Left cardiac atrium (tissue), 4 donors: ENCODE results near the gene DPPA5. TPM values are rescaled to one million over a fixed set of nuclear protein-coding genes. Genes with fewer than 3 reads are reported as not detected.
"Not testable (repeated sequence)": the region's sequence is repeated elsewhere in the genome, so short reads cannot be mapped to it uniquely, and the experiment has no call there.

Experiments used
- ATAC-seq, 2 donors: fragments of 200-7000 bp; cut with Tn5 transposase; one replicate each; pipeline ENCODE4 v1.9.1; 2020; ENCODE audit warnings: mild to moderate bottlenecking in 2 of 2, moderate library complexity in 2 of 2
- DNase-seq: peaks from one replicate; pipeline ENCODE4 v3.0.0-alpha.2; 2020
- intact Hi-C, 2 donors: fragments of 100-400 bp; cut with DNase I; formaldehyde crosslinking; loops; one replicate each; pipeline versions ENCODE4 v1.14.1 to v1.15.1; 2022 to 2023
- long read RNA-seq: library from polyadenylated mRNA; unstranded; transcript quantifications from one replicate; pipeline ENCODE4 v2.0.0, GENCODE V29; 2021
- total RNA-seq, 2 donors: library from RNA; stranded (reverse); fragmentation: NEBNext Ultra II Directional; extraction: Animal tissue kit (Norgen Biotek cat#: 25700); gene quantifications; one replicate each; pipeline ENCODE4 v1.2.1, GENCODE V29; 2021
- donor health status: DM: no; HTN: yes; CAD: no.
- donor health status: DM: no; HTN: yes; CAD: no; lungs with severe emphysema.
- donor health status: DM: yes; HTN: yes; CAD: no.
- donor health status: Dilated cardiomyopathy.

Gene DPPA5
- not detected for total RNA-seq
- long read RNA-seq = 0 reads

DNA sequence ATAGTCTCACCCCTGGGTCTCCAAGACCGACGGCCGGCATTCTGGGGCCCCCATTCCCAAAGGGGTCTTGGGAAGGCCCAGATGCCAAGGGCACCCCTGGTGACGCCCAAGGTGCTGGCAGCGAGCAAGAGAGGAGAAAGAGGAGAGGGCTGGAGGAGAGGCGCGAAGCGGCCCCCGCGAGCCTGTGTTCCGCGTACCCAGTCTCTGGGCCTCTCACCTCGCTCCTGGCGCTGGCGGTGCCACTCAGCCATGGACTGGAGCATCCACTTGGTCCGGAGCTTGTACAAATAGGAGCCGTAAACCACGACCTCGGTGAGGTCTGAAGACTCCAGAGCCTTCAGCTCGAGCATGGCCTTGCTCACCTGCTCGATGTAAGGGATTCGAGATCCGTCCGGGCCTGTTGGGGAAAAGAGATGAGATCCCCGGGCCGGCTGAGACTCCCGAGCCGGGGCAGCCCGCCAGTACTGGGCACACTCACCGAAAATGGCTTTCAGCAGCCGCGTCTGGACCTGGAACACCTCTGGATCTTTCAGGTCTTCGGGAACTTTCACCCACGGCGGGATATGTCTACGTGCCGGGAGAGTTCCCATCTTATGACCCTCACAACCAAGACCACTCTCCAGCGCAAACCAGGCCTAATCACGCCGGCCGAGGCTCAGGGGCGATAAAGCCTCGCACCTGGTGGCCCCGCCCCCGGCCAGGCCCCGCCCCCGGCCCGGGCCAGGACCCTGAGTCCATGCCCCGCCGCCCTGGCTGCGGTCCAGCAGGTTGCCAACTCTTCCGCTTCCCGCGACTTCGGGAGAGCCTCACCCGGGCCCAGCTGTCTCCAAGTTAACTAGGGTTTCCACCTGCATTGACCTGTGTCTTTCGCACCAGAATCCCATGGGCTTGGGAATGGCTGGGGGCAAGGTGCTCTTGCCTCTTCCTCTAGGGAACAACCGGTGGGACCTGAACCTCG lies at the start of gene DPPA5:
Gene DPPA5 (minus strand): TSS at position 641 of the 958 bp plus-strand sequence. CDS start 51 bp downstream, at position 590.
- intact Hi-C loops = no loop called here
- ATAC-seq (no peak), DNase-seq (no peak)

DNA sequence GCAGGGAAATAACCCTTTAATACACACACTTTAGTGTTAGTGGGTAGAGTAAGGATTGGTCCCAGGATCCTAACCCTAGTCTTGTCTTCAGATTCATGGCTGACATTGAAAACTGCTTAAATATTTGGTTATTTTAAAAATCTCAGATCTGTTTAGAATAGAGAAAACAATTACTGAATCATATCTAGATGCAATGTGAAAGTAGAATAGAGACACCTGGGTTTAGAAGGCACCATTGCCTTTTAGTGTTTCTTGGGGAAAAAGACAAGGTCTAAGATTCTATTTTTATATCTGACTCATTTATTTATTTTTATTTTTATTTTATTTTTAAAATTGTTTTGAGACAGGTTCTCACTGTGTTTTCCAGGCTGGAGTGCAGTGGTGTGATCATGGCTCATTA lies 46.6 kb upstream of the DPPA5 start:
- DNase-seq = no peak
- ATAC-seq = no peak
- intact Hi-C loops = no loop called here

DNA sequence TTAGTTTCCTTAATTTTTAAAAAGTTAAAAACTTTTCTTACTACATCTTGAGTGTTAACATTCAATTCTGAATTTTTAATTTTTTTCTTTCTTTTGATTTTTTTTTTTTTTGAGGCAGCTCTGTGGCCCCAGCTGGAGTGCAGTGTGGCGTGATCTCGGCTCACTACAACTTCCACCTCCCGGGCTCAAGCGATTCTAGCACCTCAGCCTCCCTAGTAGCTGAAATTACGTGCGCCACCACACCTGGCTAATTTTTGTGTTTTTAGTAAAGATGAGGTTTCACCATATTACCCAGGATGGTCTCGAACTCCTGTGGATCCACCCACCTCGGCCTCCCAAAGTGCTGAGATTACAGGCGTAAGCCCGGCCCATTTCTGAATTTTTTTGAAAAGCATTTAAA lies 41.8 kb upstream of the DPPA5 start:
- no peak for DNase-seq
- intact Hi-C loops = no loop called here
- ATAC-seq = no peak

GRCh38 chr6:73394577-73395354 lies 40.7 kb upstream of the DPPA5 start, which contains the start of gene DDX43:
TSS of gene DDX43 (plus strand) at chr6:73394828. CDS start at chr6:73394906, 78 bp downstream.
- DNase-seq = peak; percentile 63
- intact Hi-C loops = no loop called here
- peak; percentile 59 to 94 for ATAC-seq

GRCh38 chr6:73393278-73393677 lies 39.2 kb upstream of the DPPA5 start:
- DNase-seq (no peak), ATAC-seq (no peak)
- intact Hi-C loops = no loop called here

- intact Hi-C loops, ATAC-seq, DNase-seq: not testable (repeated sequence)
Observed at GRCh38 chr6:73392188-73392587, 38.1 kb upstream of the DPPA5 start.

DNA sequence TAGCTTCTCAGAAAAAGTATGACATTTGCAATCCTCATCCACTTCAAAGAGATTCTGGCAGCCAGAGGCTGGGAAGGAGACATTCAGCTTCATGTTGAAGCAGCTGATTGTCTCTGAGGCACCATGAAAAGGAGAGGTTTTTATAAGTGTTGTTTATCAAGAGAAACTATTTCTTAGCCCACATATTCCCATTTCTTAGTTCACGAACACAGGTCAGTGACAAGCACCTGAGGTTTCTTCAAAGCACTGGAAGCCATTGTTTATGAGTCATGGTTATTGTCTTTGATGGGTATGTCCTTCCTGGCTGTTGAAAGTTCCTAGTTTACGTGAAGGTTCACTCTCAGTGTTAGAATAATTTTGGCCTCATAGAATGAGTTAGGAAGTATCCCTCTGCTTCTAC lies 37.6 kb upstream of the DPPA5 start:
- ATAC-seq (no peak), DNase-seq (no peak)
- intact Hi-C loops = no loop called here

- intact Hi-C loops = no loop called here
- ATAC-seq (no peak), DNase-seq (no peak)
Observed at GRCh38 chr6:73389854-73390253, 35.8 kb upstream of the DPPA5 start.

DNA sequence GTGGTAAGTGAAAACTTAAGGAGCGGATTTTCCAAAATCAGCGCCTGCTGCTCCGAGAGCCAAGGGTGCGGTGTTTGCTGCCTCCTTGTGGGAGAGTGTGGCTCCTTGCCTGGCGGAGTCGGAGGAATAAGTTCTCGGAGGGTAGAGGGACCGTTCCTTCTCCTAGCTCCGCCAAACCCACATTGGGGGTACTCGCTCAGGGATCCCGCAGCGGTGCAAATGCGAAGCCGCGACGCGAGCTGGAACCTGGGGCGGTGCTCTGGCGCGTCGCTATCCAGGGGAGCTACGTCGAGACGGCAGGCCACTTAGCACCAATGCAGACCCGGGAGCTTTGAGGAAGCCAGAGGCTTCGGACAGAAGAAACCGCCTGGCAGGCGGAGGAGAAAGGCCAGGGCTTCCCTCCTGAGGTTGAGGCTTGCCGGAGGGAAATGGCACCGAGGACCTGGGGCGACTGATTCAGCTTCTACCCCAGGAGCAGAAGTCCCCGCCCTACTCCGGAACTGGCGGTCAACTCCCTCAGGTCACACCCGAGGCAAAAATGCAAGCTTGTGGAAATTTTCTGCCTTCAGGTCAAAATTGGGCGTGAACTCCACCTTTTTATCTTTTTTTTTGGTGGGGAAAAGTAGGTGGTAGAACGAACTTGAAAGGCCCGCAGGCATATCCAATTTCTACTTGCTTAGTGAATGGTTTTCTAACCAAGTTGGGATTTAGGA lies 34.9 kb upstream of the DPPA5 start:
- peak; percentile 64 for DNase-seq
- intact Hi-C loops = no loop called here
- peak; percentile 84 to 91 for ATAC-seq

DNA sequence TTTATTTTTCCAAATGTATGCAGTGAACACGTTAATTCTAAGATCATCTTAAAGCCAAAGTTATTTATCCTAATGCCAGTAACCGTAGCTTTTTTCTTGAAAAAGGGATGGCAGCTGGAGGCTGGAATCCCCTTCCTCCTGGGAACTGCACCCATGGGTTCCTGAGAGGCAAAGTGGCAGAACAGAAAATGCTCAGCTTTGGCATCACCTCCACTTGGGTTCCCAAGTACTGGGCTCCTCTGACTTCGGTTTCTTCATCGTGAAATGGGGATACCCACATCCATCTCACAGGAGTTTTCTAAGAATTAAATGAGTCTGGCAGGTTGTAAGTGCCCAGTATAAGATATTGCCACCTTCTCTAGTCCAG lies 34.3 kb upstream of the DPPA5 start:
- intact Hi-C loops = no loop called here
- ATAC-seq (peak in 1 of 2 donors; percentile 25), DNase-seq (no peak)

DNA sequence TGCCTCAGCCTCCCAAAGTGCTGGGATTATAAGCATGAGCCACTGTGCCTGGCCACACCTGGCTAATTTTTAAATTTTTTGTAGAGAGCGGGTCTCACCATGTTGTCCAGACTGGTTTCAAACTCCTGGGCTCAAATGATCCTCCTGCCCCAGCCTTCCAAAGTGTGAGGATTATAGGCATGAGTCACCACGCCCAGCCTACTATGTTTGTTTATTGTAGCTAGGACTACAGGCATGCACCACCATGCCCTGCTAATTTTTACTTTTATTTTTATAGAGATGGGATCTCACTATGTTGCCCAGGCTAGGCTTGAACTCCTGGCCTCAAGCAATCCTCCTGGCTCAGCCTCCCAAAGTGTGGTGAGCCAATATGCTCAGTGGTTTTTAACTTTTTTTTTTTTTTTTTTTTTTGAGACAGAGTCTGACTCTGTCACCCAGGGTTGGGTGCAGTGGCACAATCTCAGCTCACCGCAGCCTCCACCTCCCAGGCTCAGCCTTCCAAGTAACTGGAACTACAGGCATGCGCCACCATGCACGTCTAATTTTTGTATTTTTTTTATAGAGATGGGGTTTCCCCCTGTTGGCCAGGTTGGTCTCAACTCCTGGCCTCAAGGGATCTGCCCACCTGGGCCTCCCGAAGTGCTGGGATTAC lies 28.5 kb upstream of the DPPA5 start:
- intact Hi-C loops = no loop called here
- ATAC-seq = no peak
- no peak for DNase-seq

DNA sequence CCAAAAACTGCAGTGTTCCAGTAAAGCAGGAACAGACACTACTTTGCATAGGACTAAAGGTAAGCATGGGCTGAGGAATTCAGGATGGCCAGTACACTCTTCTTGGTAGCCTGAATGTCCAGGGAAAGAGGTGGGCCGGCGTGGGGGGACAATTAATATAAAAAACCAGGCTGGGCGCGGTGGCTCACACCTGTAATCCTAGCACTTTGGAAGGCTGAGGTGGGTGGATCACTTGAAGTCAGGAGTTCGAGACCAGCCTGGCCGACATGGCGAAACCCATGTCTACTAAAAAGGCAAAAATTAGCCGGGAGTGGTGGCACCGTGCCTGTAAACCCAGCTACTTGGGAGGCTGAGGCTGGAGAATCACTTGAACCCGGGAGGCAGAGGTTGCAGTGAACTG lies 27.5 kb upstream of the DPPA5 start:
- ATAC-seq, intact Hi-C loops: not testable (repeated sequence)

GRCh38 chr6:73377225-73377624 lies 23.1 kb upstream of the DPPA5 start:
- DNase-seq (no peak), ATAC-seq (no peak)
- intact Hi-C loops = no loop called here

More for the DNA sequence above, 27.5 kb upstream of the DPPA5 start:
- DNase-seq = not testable (repeated sequence)

- no peak for ATAC-seq
- intact Hi-C loops = no loop called here
- no peak for DNase-seq
Observed at GRCh38 chr6:73375216-73375615, 21.1 kb upstream of the DPPA5 start.

- no peak for ATAC-seq
- no peak for DNase-seq
- intact Hi-C loops = no loop called here
Observed at GRCh38 chr6:73372516-73372915, 18.4 kb upstream of the DPPA5 start.

DNA sequence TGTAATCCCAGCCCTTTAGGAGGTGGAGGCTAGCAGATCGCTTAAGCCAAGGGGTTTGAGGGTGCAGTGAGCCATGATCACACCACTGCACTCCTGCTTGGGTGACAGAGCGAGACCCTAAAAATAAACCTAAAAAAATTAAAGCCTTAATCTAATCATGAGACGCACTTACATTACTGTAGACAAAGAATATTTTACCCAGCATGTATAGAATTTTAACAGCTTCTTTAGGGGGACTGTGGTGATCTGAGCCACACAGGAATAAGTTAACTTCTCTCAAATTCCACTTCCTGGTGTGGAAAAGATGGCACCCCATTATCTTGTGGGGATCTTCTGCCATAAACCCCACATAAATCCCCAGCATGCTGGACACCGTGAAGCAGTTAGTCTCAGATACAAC lies 17.9 kb upstream of the DPPA5 start:
- ATAC-seq = no peak
- no peak for DNase-seq
- intact Hi-C loops = no loop called here

- no peak for ATAC-seq
- DNase-seq = no peak
- intact Hi-C loops = no loop called here
Observed at GRCh38 chr6:73369563-73369962, 15.5 kb upstream of the DPPA5 start, which contains the start of gene OOEP. TSS of gene OOEP (minus strand) at chr6:73369897. CDS start at chr6:73369792, 105 bp downstream.

- no peak for ATAC-seq
- DNase-seq = no peak
Observed at GRCh38 chr6:73369157-73369556, 15.1 kb upstream of the DPPA5 start.

GRCh38 chr6:73368675-73369074 lies 14.6 kb upstream of the DPPA5 start:
- DNase-seq (no peak), ATAC-seq (no peak)
- intact Hi-C loops = no loop called here

More at GRCh38 chr6:73369157-73369556, 15.1 kb upstream of the DPPA5 start:
- intact Hi-C loops = no loop called here
